Measurements from ENCODE around the gene IFNGR2. TPM values are rescaled to one million over a fixed set of nuclear protein-coding genes. Genes with fewer than 3 reads are reported as not detected.

The IFNGR2 gene
- total RNA-seq, 1 donor from 2014 or later = 32.1 TPM

- Mint-ChIP-seq H3K9me3 (ENCODE audit: unreplicated experiment) (no peaks in the 10 kb centered on the region), H3K4me1 (ENCODE audit: unreplicated experiment) (no peaks in the 10 kb centered on the region), H3K36me3 (ENCODE audit: low read depth, unreplicated experiment) (no peaks in the 10 kb centered on the region), H3K4me3 (ENCODE audit: unreplicated experiment) (no peak overlapping the region), H3K27me3 (ENCODE audit: unreplicated experiment) (peaks cover 6% of the 10 kb centered on the region), H3K27ac (ENCODE audit: unreplicated experiment) (no peak overlapping the region)
- DNase-seq (ENCODE audit: low spot score) = no peak
- no peak for TF ChIP-seq CTCF (IDR thresholded peaks at IDR 0.05; ENCODE audit: unreplicated experiment)
Observed at GRCh38 chr21:33395891-33396331, 7.3 kb upstream of the IFNGR2 start.

- Mint-ChIP-seq H3K27ac (ENCODE audit: unreplicated experiment) (no peak overlapping the region), H3K4me1 (ENCODE audit: unreplicated experiment) (no peaks in the 10 kb centered on the region), H3K9me3 (ENCODE audit: unreplicated experiment) (no peaks in the 10 kb centered on the region), H3K36me3 (ENCODE audit: low read depth, unreplicated experiment) (no peaks in the 10 kb centered on the region), H3K27me3 (ENCODE audit: unreplicated experiment) (peaks cover 6% of the 10 kb centered on the region), H3K4me3 (ENCODE audit: unreplicated experiment) (no peak overlapping the region)
- no peak for DNase-seq (ENCODE audit: low spot score)
- TF ChIP-seq CTCF (IDR thresholded peaks at IDR 0.05; ENCODE audit: unreplicated experiment) = no peak
Observed at GRCh38 chr21:33396436-33396835, 6.8 kb upstream of the IFNGR2 start.

GRCh38 chr21:33396951-33397350 lies 6.3 kb upstream of the IFNGR2 start:
- no peak for DNase-seq (ENCODE audit: low spot score)
- Mint-ChIP-seq H3K4me3 (ENCODE audit: unreplicated experiment) (no peak overlapping the region), H3K36me3 (ENCODE audit: low read depth, unreplicated experiment) (no peaks in the 10 kb centered on the region), H3K27me3 (ENCODE audit: unreplicated experiment) (peaks cover 6% of the 10 kb centered on the region), H3K9me3 (ENCODE audit: unreplicated experiment) (no peaks in the 10 kb centered on the region), H3K27ac (ENCODE audit: unreplicated experiment) (no peak overlapping the region), H3K4me1 (ENCODE audit: unreplicated experiment) (no peaks in the 10 kb centered on the region)
- no peak for TF ChIP-seq CTCF (IDR thresholded peaks at IDR 0.05; ENCODE audit: unreplicated experiment)

GRCh38 chr21:33397717-33398116 lies 5.5 kb upstream of the IFNGR2 start:
- H3K9me3 Mint-ChIP-seq (ENCODE audit: unreplicated experiment) = no peaks in the 10 kb centered on the region
- TF ChIP-seq CTCF (IDR thresholded peaks at IDR 0.05; ENCODE audit: unreplicated experiment) = no peak
- no peaks in the 10 kb centered on the region for H3K36me3 Mint-ChIP-seq (ENCODE audit: low read depth, unreplicated experiment)
- no peak for DNase-seq (ENCODE audit: low spot score)
- H3K27me3 Mint-ChIP-seq (ENCODE audit: unreplicated experiment) = peaks cover 6% of the 10 kb centered on the region
- H3K27ac Mint-ChIP-seq (ENCODE audit: unreplicated experiment) = no peak overlapping the region
- no peaks in the 10 kb centered on the region for H3K4me1 Mint-ChIP-seq (ENCODE audit: unreplicated experiment)
- H3K4me3 Mint-ChIP-seq (ENCODE audit: unreplicated experiment) = no peak overlapping the region

GRCh38 chr21:33398361-33398760 lies 4.9 kb upstream of the IFNGR2 start:
- Mint-ChIP-seq H3K36me3 (ENCODE audit: low read depth, unreplicated experiment) (no peaks in the 10 kb centered on the region), H3K9me3 (ENCODE audit: unreplicated experiment) (no peaks in the 10 kb centered on the region), H3K27me3 (ENCODE audit: unreplicated experiment) (peaks cover 6% of the 10 kb centered on the region), H3K4me3 (ENCODE audit: unreplicated experiment) (no peak overlapping the region), H3K27ac (ENCODE audit: unreplicated experiment) (no peak overlapping the region), H3K4me1 (ENCODE audit: unreplicated experiment) (no peaks in the 10 kb centered on the region)
- TF ChIP-seq CTCF (IDR thresholded peaks at IDR 0.05; ENCODE audit: unreplicated experiment) = no peak
- DNase-seq (ENCODE audit: low spot score) = no peak

All from endothelial cell (in vitro differentiated cells).